GM19468 (cell line): ENCODE results near the gene EML4.
"Not testable (repeated sequence)": the region's sequence is repeated elsewhere in the genome, so short reads cannot be mapped to it uniquely, and the experiment has no call there.

ENCODE experiments used
- ATAC-seq: cut with Tn5 transposase; IDR thresholded peaks from one replicate; pipeline ENCODE4 v1.9.1; 2021; ENCODE audit warnings: mild to moderate bottlenecking, moderate library complexity, moderate number of reproducible peaks; ENCODE audit not compliant: unreplicated experiment; ENCODE audit errors: extremely low read depth

Gene EML4

GRCh38 chr2:42169100-42169873 is at the start of gene EML4:
EML4 (plus strand) TSS chr2:42169353; CDS start chr2:42169612, 259 bp downstream.
- peak; percentile 73 for ATAC-seq

GRCh38 chr2:42123426-42123825 is 45.7 kb upstream of the EML4 start:
- no peak for ATAC-seq

- ATAC-seq, result peak; percentile 31
Observed at GRCh38 chr2:42124011-42124785, 45.0 kb upstream of the EML4 start.

- ATAC-seq, result no peak
Observed at GRCh38 chr2:42125841-42126594, 43.1 kb upstream of the EML4 start.

- ATAC-seq, result not testable (repeated sequence)
Observed at GRCh38 chr2:42126873-42127272, 42.3 kb upstream of the EML4 start.

- no peak for ATAC-seq
Observed at GRCh38 chr2:42127425-42128424, 41.4 kb upstream of the EML4 start.

GRCh38 chr2:42128721-42129486 is 40.2 kb upstream of the EML4 start:
- no peak for ATAC-seq

- no peak for ATAC-seq
Observed at GRCh38 chr2:42129487-42129852, 39.7 kb upstream of the EML4 start.

- no peak for ATAC-seq
Observed at GRCh38 chr2:42129947-42130346, 39.2 kb upstream of the EML4 start.

GRCh38 chr2:42130858-42131257 is 38.3 kb upstream of the EML4 start:
- ATAC-seq, result not testable (repeated sequence)

- no peak for ATAC-seq
Observed at GRCh38 chr2:42132191-42132965, 36.8 kb upstream of the EML4 start.

- peak; percentile 70 for ATAC-seq
Observed at GRCh38 chr2:42132966-42133641, 36.0 kb upstream of the EML4 start.

GRCh38 chr2:42133771-42134195 is 35.4 kb upstream of the EML4 start:
- no peak for ATAC-seq

- ATAC-seq, result not testable (repeated sequence)
Observed at GRCh38 chr2:42134401-42134932, 34.7 kb upstream of the EML4 start.

- ATAC-seq, result no peak
Observed at GRCh38 chr2:42135381-42136312, 33.5 kb upstream of the EML4 start.

- no peak for ATAC-seq
Observed at GRCh38 chr2:42136782-42137124, 32.4 kb upstream of the EML4 start.
